GM21381 (cell line): ENCODE measurements around the gene MYO6.
A peak's percentile ranks its signal among the peaks of the same experiment; 100 is the strongest.
"Not testable (repeated sequence)": the region's sequence is repeated elsewhere in the genome, so short reads cannot be mapped to it uniquely, and the experiment has no call there.

Experiments used
- ATAC-seq: cut with Tn5 transposase; IDR thresholded peaks from one replicate; pipeline ENCODE4 v1.9.1; 2021; ENCODE audit warnings: mild to moderate bottlenecking, moderate library complexity; ENCODE audit not compliant: unreplicated experiment

Gene MYO6

GRCh38 chr6:75880305-75880704 lies 131.3 kb downstream of the MYO6 start:
- ATAC-seq, result no peak

- ATAC-seq, result no peak
Measured at GRCh38 chr6:75882734-75883133, 133.7 kb downstream of the MYO6 start.

- ATAC-seq, result no peak
Measured at GRCh38 chr6:75884822-75885221, 135.8 kb downstream of the MYO6 start.

- ATAC-seq, result no peak
Measured at GRCh38 chr6:75892384-75892783, 143.3 kb downstream of the MYO6 start.

- peak; percentile 61 for ATAC-seq
Measured at GRCh38 chr6:75893058-75893775, 144.2 kb downstream of the MYO6 start.

- ATAC-seq, result no peak
Measured at GRCh38 chr6:75893776-75894152, 144.7 kb downstream of the MYO6 start.

- no peak for ATAC-seq
Measured at GRCh38 chr6:75896526-75896925, 147.5 kb downstream of the MYO6 start.

- ATAC-seq, result not testable (repeated sequence)
Measured at GRCh38 chr6:75900216-75900615, 151.2 kb downstream of the MYO6 start.

GRCh38 chr6:75905129-75905528 lies 156.1 kb downstream of the MYO6 start:
- ATAC-seq, result not testable (repeated sequence)

GRCh38 chr6:75906871-75907270 lies 157.8 kb downstream of the MYO6 start:
- ATAC-seq, result no peak

GRCh38 chr6:75907444-75907843 lies 158.4 kb downstream of the MYO6 start:
- no peak for ATAC-seq

GRCh38 chr6:75913040-75913439 lies 164.0 kb downstream of the MYO6 start:
- no peak for ATAC-seq

GRCh38 chr6:75922226-75922625 lies 173.2 kb downstream of the MYO6 start:
- ATAC-seq, result no peak

- peak; percentile 44 for ATAC-seq
Measured at GRCh38 chr6:75926293-75927168, 177.5 kb downstream of the MYO6 start.

GRCh38 chr6:75931011-75931680 lies 182.1 kb downstream of the MYO6 start:
- ATAC-seq, result no peak

GRCh38 chr6:75932067-75932466 lies 183.0 kb downstream of the MYO6 start:
- no peak for ATAC-seq

GRCh38 chr6:75933387-75933975 lies 184.4 kb downstream of the MYO6 start:
- ATAC-seq, result no peak

- peak; percentile 65 for ATAC-seq
Measured at GRCh38 chr6:75934643-75935472, 185.8 kb downstream of the MYO6 start.

GRCh38 chr6:75935473-75935793 lies 186.4 kb downstream of the MYO6 start:
- ATAC-seq, result peak; percentile 23

- ATAC-seq, result no peak
Measured at GRCh38 chr6:75936682-75937081, 187.6 kb downstream of the MYO6 start.
